Measurements from ENCODE around the gene NEMP1. TPM values are rescaled to one million over a fixed set of nuclear protein-coding genes. Genes with fewer than 3 reads are reported as not detected.

Gene NEMP1
- polyA plus RNA-seq, 1 donor from 2014 or later = 4.3 TPM

Other genes starting within 250 kb of the NEMP1 start
- not detected for gene SDR9C7, start 144.4 kb downstream of the NEMP1 start, polyA plus RNA-seq
- 0.09 TPM for gene RDH16, start 121.2 kb downstream of the NEMP1 start, polyA plus RNA-seq
- gene ZBTB39, start 72.2 kb downstream of the NEMP1 start, polyA plus RNA-seq = 3.2 TPM
- gene TAC3, start 62.3 kb downstream of the NEMP1 start, polyA plus RNA-seq = not detected
- gene MYO1A, start 28.7 kb downstream of the NEMP1 start, polyA plus RNA-seq = not detected
- 0.81 TPM for gene NAB2, start 10.3 kb upstream of the NEMP1 start, polyA plus RNA-seq
- gene STAT6, start 32.6 kb upstream of the NEMP1 start, polyA plus RNA-seq = 130 TPM
- 0.19 TPM for gene LRP1, start 49.7 kb upstream of the NEMP1 start, polyA plus RNA-seq
- gene LRP1-AS, start 68.8 kb upstream of the NEMP1 start, polyA plus RNA-seq = not detected
- 8.3 TPM for gene NXPH4, start 138.0 kb upstream of the NEMP1 start, polyA plus RNA-seq
- 176 TPM for gene SHMT2, start 150.9 kb upstream of the NEMP1 start, polyA plus RNA-seq
- 2.4 TPM for gene STAC3, start 172.4 kb upstream of the NEMP1 start, polyA plus RNA-seq

All from IgD-negative memory B cell (primary cell).